ENCODE data around the gene LRRC8D. TPM values are rescaled to one million over a fixed set of nuclear protein-coding genes. Genes with fewer than 3 reads are reported as not detected.

The LRRC8D gene
- total RNA-seq, 2 donors from 2014 or later = 23.8 to 33.8 TPM

- H3K27ac ChIP-seq (ENCODE audit: low read depth, low read length) = no peak overlapping the region
- no peaks in the 10 kb centered on the region for H3K4me1 ChIP-seq (ENCODE audit: control insufficient read depth, insufficient read depth, low read length)
- H3K9me3 ChIP-seq (ENCODE audit: control insufficient read depth, low read length) = no peaks in the 10 kb centered on the region
- no peak overlapping the region for H3K9ac ChIP-seq (ENCODE audit: extremely low read depth, low read length, poor library complexity, severe bottlenecking)
- H3K36me3 Mint-ChIP-seq (ENCODE audit: low read depth) = peaks cover 15% of the 10 kb centered on the region
- 96 to 100% methylated on average over 2 to 3 of the region's 3 CpGs for WGBS, 2 experiments (ENCODE audit: insufficient coverage in 1 of 2, insufficient read length in 1 of 2)
- no peak overlapping the region for H3K4me3 Mint-ChIP-seq
- H3K27ac Mint-ChIP-seq = no peak overlapping the region
- H3K27me3 ChIP-seq (ENCODE audit: control insufficient read depth, insufficient read depth, low read length, poor library complexity, severe bottlenecking) = no peaks in the 10 kb centered on the region
- no peak for TF ChIP-seq CTCF (conservative IDR thresholded peaks at IDR 0.05)
- H3K27me3 Mint-ChIP-seq (ENCODE audit: insufficient read depth) = no peaks in the 10 kb centered on the region
- H3K4me1 Mint-ChIP-seq = peaks cover 15% of the 10 kb centered on the region
- H3K4me3 ChIP-seq (ENCODE audit: low read length) = no peak overlapping the region
- DNase-seq = no peak
- no peaks in the 10 kb centered on the region for H3K36me3 ChIP-seq (ENCODE audit: control insufficient read depth, insufficient read depth, low read length)
- no peaks in the 10 kb centered on the region for H3K9me3 Mint-ChIP-seq
Measured at GRCh38 chr1:89827330-89827729, 6.5 kb downstream of the LRRC8D start.

- WGBS, 2 experiments (ENCODE audit: insufficient coverage in 1 of 2, insufficient read length in 1 of 2) = 94 to 100% methylated on average over 1 of the region's 1 CpG
- Mint-ChIP-seq H3K4me1 (peaks cover 13% of the 10 kb centered on the region), H3K36me3 (ENCODE audit: low read depth) (peaks cover 15% of the 10 kb centered on the region)
Measured at GRCh38 chr1:89827902-89828301, 7.1 kb downstream of the LRRC8D start.

GRCh38 chr1:89829186-89829585 lies 8.4 kb downstream of the LRRC8D start:
- Mint-ChIP-seq H3K9me3 (no peaks in the 10 kb centered on the region), H3K27ac (no peak overlapping the region), H3K36me3 (ENCODE audit: low read depth) (peaks cover 15% of the 10 kb centered on the region), H3K4me3 (no peak overlapping the region), H3K27me3 (ENCODE audit: insufficient read depth) (no peaks in the 10 kb centered on the region), H3K4me1 (peaks cover 13% of the 10 kb centered on the region)
- Histone ChIP-seq H3K9me3 (ENCODE audit: control insufficient read depth, low read length) (no peaks in the 10 kb centered on the region), H3K27me3 (ENCODE audit: control insufficient read depth, insufficient read depth, low read length, poor library complexity, severe bottlenecking) (no peaks in the 10 kb centered on the region), H3K36me3 (ENCODE audit: control insufficient read depth, insufficient read depth, low read length) (no peaks in the 10 kb centered on the region), H3K4me3 (ENCODE audit: low read length) (no peak overlapping the region), H3K4me1 (ENCODE audit: control insufficient read depth, insufficient read depth, low read length) (no peaks in the 10 kb centered on the region), H3K27ac (ENCODE audit: low read depth, low read length) (no peak overlapping the region), H3K9ac (ENCODE audit: extremely low read depth, low read length, poor library complexity, severe bottlenecking) (no peak overlapping the region)
- DNase-seq = no peak
- TF ChIP-seq CTCF (conservative IDR thresholded peaks at IDR 0.05) = no peak
- 97 to 100% methylated on average over 3 to 4 of the region's 4 CpGs for WGBS, 2 experiments (ENCODE audit: insufficient coverage in 1 of 2, insufficient read length in 1 of 2)

More at GRCh38 chr1:89827902-89828301, 7.1 kb downstream of the LRRC8D start:
- H3K9ac ChIP-seq (ENCODE audit: extremely low read depth, low read length, poor library complexity, severe bottlenecking) = no peak overlapping the region
- H3K9me3 Mint-ChIP-seq = no peaks in the 10 kb centered on the region
- no peak for TF ChIP-seq CTCF (conservative IDR thresholded peaks at IDR 0.05)
- DNase-seq = no peak
- no peaks in the 10 kb centered on the region for H3K27me3 Mint-ChIP-seq (ENCODE audit: insufficient read depth)
- H3K4me1 ChIP-seq (ENCODE audit: control insufficient read depth, insufficient read depth, low read length) = no peaks in the 10 kb centered on the region
- no peak overlapping the region for H3K4me3 Mint-ChIP-seq
- no peaks in the 10 kb centered on the region for H3K36me3 ChIP-seq (ENCODE audit: control insufficient read depth, insufficient read depth, low read length)
- H3K9me3 ChIP-seq (ENCODE audit: control insufficient read depth, low read length) = no peaks in the 10 kb centered on the region
- no peak overlapping the region for H3K4me3 ChIP-seq (ENCODE audit: low read length)
- no peak overlapping the region for H3K27ac Mint-ChIP-seq
- H3K27ac ChIP-seq (ENCODE audit: low read depth, low read length) = no peak overlapping the region
- H3K27me3 ChIP-seq (ENCODE audit: control insufficient read depth, insufficient read depth, low read length, poor library complexity, severe bottlenecking) = no peaks in the 10 kb centered on the region
